ENCODE data around the gene PLCL2.
"Not testable (repeated sequence)": the region's sequence is repeated elsewhere in the genome, so short reads cannot be mapped to it uniquely, and the experiment has no call there.

Gene PLCL2

DNA sequence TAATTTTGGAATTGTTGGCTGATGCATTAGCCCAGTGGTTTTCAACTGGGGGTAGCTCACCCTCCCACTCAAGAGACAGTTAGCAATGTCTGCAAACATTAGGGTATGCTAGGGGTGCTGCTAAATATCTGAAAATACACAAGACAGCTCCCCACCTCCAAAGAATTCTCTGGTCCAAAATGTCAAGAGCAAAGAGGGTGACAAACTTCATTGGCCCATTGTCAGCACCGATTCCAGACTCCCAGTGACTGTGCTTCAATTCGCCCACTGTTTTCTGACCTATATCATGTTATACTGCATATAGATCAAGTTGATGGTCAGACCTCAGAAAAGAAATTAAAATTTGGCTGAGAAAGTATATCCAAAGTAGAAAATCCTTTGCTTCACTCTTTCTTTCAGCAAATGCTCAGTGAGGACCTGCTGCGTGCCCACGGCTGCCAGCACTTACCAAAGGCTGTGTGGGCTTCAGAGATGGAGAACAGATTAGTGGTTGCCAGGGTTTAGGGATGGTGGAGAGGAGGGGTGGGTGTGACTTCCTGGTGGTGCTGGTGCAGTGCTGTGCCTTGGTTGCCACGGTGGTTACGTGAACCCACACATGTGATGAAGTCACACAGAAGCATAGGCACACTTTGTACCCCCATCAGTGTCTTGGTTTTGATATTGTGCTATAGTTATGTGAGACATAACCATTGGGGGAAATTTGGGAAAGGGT lies 204.0 kb downstream of the PLCL2 start:
- DNase-seq = no peak

DNA sequence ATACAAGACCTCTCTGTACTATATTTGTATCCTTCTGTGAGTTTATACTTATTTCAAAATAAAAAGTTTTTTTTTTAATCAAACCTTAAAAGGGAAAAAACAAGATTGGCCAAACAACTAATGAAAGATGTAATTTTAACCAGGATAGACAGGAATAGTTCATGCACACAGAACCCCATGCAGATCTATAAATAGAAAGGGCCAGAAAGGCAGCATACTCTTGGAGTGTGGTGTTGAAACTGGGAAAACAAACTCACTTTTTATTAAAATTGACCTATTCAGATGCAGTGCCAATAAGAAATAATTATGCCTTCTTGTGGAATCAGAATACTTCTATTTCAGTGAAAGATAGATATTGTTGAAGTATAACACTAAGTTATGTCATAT lies 204.6 kb downstream of the PLCL2 start:
- DNase-seq = no peak

DNA sequence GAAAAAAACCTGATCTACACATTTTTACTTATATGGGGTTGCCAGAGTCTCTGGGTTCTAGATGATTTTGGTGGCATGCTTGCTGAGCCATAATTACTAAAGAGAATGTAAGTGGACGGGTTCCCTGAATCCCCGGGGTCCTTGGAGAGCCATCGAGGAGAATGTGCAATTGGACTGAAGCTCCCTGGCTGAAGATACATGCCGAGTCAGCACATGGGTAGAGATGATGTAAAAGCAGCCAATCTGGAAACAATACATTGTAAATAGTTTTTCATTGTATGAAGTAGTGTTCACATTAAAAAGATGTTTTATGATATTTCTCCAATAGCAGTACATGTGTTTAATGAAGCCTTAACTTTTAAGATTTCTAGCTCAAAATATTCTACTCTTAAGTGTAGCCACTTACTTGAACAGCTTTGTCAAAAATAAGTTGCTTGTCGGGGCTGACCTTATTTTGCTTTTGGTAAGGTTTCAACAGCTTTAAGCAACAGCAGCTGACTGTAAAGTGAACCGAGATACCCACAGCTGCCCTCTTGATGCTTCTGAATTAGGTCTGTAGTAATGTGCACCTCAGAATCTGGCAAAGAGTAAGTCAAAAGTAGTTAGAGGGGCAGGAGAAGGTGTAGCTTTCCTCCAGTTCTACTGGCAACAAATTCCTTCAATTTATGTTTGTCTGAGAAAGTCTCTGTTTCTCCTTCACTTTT lies 205.7 kb downstream of the PLCL2 start:
- DNase-seq = no peak

DNA sequence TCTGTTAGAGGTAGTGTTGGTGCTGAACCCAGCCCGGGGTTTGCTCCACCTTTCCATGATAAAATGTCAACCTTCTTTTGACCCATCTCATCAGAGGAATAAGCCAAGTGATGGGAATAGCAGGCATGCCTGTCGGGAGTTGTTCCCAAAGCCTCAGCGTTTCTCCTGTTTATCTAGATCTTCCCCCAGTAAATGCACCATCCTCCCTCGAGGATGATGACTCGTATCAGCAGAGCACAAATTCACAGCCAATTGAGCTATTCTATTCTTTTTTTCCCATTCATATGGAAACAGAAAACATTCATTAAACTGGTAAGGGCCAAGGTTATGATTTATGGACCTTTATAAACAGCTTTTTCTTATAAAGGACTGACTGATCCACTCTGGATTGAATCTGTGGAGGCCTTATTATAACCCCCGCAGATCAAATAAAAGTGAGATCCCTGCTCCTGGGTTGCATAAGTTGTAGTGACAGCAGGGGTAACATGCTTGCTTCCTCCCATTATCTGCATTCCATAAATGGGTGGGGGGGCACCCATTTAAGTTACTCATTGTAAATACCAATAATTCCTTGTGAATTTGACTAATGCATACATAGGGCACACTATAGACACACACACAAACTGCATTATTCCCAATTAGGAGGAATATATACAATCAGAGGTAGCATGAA lies 207.3 kb downstream of the PLCL2 start:
- DNase-seq = no peak

DNA sequence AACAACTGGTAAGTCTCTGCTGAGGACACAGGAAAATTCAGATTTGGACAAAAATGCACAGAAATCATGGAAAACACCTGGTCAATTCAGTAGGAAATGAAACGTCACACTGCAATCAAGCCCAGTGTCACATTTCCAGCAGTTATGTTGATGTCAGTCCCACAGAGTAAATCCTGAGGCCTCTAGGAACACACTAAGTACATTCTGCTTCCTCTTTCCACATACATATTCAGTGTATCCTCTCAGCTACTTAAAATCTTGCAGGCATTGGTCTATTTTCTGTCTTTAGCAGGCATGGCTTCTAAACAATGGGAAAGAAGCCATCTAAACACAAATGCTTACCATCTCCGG lies 207.8 kb downstream of the PLCL2 start:
- DNase-seq = no peak

DNA sequence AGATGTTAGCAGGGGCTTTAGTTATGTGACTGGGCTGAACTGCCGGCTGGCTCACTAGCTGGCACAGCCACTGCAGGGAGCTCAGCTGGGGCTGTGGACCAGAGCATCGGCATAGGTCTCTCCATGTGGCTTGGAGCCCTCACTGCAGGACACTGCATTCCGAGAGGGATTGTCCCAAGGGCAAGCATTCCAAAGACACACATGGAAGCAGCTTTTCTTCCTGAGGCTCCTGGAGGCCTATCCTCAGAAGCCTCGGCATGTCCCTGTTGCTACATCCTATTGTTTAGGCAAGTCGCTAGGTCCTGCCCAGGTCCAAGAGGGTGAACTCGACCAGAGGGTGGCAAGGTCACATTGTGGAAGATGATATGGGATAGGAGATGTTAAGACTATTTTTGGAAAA lies 209.8 kb downstream of the PLCL2 start:
- no peak for DNase-seq

DNA sequence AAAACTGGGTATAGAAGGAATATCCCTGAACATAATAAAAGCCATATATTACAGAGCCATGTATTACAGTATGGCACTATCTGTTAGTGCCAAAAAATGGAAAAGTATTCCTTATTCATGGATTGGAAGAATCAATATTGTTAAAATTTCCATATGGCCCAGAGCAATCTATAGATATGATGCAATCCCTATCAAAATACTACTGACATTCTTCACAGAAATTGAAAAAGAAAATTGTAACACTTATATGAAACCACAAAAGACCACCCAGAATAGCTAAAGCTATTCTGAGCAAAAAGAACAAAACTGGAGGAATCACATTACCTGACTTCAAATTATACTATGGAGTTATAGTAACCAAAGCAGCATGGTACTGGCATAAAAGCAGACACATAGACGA lies 218.8 kb downstream of the PLCL2 start:
- no peak for DNase-seq

DNA sequence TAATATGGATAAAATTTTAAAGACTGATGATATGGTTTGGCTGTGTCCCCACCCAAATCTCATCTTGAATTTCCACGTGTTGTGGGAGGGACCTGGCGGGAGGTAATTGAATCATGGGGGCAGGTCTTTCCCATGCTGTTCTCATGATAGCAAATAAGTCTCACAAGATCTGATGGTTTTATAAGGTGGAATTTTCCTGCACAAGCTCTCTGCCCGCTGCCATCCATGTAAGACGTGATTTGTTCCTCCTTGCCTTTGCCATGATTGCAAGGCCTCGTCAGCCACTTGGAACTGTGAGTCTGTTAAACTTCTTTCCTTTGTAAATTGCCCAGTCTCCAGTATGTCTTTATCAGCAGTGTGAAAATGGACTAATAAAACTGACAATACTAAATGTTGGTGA lies 222.0 kb downstream of the PLCL2 start:
- not testable (repeated sequence) for DNase-seq

DNA sequence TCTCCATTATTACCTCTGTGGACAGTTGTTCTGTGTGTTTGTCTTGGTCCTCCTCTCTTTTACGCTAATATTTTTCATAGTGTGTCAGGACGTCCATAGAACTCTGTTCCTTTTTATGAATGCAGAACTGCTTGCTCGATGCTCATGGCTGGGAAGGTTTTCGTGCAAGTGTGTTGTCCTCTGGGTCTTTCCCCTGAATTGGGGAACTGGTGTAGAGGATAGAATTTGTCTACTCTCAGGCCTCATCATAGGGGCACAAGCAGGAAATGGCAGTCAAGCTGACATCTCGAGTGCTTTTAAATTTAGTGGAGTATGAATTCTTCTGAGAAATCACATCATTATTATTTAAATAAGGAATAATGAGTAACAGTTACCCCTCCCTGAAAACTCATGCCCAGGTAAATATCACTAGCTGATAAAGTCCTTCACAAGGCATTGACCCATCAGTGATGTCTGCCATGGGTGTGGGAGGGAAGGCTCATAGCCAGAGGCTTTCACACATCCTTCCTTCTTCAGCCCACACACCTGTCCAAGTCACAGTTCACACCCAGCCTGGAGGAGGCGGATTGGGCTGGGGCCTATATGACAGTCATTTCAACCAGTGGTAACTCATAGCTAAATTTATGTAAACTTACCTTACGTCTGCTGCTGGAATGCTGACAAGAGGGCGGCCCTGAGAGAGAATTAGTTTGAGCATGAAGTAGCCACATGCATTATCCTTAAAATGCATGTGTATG lies 226.1 kb downstream of the PLCL2 start:
- no peak for DNase-seq

DNA sequence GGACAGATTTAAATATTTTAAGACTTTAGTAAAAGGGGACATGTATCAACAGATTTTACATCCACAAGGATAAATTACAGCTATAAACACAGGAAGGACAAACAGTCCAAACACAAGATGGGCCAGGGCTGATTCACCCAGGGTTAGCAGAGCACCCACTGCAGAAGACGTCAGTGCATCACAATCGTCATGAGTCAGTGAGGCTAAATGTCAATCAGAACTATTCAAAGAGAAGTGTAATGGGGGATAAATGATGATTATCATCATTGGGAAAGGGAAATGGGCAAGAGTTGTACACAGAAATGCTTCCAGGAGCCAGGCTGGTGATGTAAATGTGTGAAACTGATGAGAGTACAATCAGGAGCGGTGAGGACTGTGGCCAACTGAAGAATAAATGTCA lies 226.8 kb downstream of the PLCL2 start:
- no peak for DNase-seq

DNA sequence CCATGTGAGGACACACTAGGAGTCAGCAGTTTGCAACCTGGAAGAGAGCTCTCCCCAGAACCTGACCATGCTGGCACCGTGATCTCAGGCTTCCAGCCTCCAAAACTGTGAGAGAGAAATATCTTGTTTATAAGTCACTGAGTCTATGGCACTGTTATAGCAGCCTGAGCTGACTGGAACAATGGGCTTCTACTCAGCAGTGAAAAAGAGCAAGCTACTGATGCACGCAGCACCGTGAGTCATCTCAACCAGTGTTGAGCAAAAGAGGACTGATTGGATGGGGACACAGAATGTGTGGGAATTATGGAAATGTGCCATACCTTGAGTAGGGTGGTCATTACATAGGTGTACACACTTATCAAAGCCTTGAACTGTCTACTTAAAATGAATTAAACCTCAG lies 230.4 kb downstream of the PLCL2 start:
- no peak for DNase-seq

DNA sequence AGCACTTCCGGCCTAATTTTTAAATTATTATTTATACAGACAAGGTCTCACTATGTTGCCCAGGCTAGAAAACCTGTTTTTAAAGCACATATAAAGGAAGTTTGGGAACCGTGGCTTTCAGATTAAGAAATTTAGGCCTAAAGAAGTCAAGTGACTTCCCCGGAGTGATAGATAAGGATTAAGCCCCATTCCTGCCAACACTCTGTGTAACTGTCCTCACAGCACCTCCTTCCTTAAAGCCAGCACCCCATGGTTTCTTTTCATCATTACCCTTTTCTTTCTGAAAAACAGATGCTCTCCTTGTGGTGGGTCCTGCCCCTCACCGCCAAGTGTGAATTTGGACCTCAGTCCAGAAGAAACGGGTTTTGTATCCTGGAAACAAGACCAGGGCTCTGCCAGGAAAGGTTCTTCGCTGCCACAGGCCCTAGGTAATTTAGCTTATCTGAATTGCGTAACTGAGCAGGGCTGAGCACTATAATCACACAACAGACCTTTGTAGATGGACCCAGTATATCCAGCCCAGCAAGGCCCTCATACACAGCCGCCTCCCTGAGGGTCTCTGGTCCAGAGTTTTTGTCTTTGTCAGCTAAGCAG lies 231.3 kb downstream of the PLCL2 start:
- no peak for DNase-seq

DNA sequence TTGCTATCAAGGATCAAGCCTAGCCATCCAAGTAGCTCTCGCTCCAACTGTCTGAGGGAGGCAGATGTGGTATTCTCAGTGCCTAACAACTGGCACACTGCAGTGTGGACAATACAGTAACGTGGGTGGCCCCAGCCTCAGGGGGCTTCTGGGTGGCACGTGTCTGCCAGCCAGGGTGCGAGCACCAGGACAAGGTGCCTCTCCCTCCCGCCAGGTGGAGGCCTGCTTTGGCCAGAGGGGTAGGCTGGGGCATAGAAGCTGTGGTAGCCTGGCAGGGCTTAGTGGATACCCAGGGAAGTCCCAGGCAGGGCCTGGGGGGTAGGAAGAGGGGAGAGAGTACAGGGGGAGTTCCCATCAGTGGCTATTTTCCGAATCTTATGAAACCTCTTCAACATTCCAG lies 234.0 kb downstream of the PLCL2 start:
- DNase-seq = no peak

DNA sequence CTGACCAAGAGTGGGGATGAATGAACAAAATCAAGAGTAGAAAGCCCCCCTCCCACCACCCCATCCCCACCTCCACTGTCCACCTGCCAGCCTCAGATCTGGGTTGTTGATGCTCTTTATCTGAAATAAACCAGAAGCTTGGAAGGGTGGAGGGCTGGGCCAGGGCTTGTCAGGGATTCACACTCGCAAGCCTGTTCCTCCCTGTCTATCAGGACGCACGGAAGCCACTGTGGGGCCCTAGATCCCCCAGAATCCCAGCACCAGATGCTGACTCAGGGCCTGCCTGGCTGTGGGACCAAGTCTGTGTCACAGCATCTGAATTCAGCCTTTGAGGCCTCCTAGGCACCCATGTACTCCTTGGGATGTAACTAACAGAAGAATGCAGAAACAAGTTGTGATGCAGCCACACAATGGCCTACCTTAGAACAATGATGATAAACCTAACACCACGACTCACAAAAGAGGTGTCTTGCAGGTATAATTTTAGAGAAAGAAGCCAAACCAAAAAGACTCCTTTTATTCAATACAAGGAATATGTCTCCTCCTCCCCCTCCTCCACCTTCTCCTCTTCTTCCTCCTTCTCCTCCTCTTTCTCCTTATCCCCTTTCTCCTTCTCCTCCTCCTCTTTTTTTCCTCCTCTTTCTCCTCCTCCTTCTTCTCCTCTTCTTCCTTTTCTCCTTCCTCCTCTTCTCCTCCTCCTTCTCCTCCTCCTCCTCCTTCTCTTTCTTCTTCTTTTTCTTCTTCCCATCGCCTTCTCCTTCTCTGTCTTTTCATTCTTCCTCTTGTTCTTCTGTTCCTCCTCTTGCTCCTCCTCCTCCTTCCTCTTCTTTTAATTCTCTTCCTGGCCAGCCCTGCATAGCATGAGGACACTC lies 234.7 kb downstream of the PLCL2 start:
- no peak for DNase-seq

DNA sequence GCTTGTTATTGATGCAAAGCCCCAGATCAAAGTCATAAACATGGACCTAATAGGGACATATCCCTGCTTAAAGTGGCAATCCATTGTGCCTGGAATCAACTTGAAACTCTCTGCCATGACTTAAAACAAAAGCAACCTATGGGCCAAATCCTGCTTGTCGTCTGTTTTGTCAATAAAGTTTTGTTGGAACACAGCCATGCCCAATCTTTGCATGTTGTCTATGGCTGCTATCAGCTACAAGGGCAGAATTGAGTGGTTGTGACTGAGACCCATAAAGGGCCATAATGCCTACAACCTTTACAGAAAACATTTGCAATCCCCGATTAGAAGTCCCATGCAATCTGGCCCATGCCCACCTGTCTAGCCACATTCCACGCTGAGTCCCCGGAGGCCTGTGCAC lies 235.4 kb downstream of the PLCL2 start:
- DNase-seq = no peak

DNA sequence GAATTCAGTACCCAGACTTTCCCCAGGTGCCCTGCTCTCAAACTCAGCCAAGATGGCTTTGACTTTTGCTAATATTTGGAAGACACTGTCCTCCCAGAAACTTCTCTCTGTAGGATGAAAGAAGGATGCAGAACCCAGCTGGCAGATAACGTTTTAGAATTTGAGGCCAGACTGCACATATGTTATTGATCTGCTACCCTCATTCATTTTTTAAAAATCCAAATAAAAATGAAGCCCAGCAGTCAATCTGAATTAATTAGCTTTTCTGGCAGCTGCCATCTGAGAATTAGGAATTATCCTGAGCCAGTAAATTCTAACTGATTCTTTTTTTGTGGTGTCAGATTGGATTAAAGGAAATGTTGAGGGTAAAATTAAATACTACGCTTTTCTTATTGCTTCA lies 236.6 kb downstream of the PLCL2 start:
- no peak for DNase-seq

DNA sequence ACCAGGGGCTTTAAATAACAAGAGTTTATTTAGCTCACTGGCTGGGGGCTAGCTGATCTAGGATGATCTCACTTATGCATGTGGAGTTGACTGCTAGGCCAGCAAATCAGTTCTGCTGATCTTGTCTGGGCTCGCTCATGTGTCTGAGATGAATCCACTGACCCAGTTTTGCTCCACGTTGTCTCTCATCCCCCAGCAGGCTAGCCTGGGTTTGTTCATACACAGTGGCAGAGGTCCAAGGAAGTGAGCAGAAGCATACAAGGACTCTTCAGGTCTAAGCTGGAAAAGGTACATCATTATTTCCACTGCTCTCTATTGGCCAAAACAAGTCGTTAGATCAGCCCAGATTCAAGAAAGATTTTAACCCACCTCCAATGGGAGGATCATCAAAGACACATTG lies 238.0 kb downstream of the PLCL2 start:
- DNase-seq = no peak

DNA sequence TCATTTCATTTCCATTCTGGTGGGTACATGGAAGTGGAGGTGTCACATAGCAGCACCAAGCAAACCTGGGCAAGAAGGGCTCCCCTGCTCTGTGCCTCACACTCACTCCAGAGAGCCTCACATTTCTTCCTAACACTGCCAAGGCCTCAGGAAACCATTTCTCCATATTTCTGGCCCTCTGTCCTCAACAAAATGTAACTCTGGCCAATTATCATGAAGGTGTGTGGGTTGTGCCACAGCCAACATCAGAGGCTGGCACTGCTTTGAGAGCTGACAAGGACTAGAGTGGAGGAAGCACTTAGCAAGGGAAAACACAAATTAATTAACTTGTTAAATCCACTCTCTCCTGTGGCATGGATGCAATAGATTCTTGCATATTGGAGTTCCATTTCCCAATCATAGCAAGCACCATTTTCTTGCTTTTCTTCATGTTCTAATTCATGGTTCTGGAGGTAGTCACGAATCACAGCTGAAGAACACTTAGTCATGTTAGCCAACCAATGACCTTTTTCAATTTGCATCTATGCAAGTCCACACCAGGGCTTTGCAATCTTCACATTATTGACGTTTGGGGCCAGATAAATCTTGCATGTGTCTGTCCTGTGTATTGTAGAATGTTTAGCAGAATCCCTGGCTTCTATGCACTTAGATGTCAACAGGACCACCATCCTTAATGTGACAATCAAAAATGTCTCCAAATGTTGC lies 241.1 kb downstream of the PLCL2 start:
- DNase-seq = no peak

DNA sequence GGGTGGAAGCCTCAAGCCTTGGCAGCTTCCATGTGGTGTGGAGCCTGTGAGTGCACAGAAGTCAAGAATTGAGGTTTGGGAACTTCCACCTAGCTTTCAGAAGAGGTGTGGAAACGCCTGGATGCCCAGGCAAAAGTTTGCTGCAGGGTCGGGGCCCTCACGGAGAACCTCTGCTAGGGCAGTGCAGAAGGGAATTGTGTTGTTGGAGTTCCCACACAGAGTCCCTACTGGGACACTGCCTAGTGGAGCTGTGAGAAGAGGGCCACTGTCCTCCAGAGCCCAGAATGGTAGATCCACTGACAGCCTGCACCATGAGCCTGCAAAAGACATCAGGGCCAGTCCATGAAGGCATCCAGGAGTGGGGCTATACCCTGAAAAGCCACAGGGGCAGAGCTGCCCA lies 243.9 kb downstream of the PLCL2 start:
- DNase-seq = not testable (repeated sequence)

DNA sequence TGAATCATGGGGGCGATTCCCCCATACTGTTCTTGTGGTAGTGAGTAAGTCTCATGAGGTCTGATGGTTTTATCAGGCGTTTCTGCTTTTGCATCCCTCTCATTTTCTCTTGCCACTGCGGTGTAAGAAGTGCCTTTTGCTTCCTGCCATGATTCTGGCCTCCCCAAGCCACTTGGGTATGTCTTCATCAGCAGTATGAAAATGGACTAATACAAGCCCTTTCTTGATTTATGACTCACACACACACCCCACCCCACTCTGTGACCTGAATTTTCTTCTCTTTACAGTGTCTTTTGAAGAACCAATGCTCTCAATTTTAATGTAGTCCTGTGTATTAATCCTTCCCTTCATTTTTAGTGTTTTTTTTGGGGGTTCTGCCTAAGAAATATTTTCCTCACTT lies 244.8 kb downstream of the PLCL2 start:
- no peak for DNase-seq

DNA sequence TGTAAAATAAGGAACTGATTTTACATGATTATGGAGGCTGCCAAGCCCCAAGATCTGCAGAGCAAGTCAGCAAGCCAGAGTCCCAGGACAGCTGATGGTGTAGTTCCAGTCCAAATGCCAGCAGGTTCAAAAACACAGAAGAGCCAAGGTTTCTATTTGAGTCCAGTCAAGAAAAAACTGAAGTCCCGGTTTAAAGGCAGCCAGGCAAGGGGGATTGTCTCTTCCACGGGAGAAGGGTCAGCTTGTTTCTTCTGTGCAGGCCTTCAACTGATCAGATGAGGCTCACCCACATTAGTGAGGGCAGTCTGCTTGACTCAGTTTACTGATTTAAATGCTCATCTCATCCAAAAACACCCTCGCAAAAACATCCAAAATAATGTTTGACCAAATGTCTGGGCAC lies 246.2 kb downstream of the PLCL2 start:
- DNase-seq = no peak

Data from NCI-H146 (cell line).